HG03135 (cell line): Measurements from ENCODE around the gene DLGAP3.

Experiments
- ATAC-seq: cut with Tn5 transposase; IDR thresholded peaks from one replicate; pipeline ENCODE4 v1.9.1; 2021; ENCODE audit warnings: mild to moderate bottlenecking, moderate library complexity; ENCODE audit not compliant: unreplicated experiment

The DLGAP3 gene

DNA sequence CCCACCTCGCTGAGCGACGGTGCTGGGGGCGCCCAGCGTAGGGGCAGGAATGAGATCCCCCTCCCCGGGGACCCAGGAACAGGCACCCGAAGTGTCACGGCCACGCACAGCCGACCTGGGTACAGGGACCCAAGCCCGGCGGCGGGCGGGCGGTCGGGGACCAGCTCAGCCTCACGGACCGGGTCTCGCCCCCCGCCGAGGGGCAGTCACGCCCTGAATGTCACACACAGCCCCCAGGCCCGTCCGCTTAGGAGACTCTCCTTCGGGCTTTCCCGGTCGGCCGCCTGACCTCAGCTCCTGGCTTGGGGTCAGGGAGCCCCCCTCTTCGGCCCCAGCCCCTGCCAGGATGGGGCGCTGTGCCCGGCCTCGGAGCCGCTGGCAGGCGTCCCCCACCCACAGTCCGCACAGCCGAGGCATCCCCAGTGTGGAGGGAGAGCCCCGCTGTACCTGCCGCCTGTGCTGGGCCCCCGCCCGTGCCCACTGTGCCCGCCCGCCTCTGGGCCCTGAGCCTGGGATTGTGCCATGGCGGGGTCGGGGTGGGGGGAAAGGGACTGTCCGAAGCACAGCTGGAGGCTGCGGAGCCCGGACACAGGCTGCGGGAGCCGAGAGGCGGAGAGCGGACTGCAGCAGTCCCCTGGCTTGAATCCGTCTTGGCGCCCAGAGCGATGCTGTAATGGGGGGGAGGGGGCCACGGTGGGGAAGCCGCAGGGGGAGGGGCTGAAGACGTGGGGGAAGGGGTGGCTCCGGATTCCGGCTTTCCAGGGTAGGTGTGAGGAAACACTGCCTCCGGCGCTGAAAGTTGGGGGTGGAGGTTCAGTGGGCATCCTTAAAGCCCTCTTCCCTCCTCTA is 627 bp upstream of the DLGAP3 start:
- ATAC-seq = no peak

DNA sequence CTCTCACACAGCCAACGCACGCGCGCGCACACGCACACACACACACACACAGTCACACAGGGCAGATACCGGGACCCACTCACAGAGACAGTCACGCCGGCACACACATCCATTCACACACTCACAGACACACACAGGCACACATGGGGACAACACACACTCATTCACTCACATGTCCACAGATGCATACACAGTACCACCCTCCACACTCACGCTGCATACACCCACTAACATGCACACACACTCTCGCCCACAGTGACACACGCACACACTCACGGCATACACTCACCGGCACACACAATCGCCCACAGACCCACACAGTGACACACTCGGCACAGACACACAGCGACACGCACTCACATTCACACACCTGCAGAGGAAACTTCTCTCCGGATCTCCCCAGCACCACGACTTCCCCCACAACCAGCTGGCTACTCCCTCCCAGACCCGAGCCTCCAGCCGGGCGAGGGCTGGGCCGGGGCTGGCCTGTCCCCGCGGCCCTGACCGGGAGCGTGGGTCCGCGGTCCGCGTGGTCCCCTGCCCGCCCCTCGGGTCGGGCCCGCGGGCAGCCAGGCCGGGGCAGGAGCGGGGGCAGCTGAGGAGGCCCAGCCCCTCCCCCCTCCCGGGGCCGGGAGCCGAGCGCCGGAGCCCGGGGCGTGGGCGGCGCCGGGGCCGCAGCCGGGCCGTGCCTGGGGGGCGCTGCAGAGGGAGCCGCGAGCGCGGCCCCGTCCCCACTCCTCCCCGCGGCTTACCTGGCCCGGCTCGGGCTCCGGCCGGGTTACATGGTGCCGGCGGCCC is 552 bp downstream of the DLGAP3 start:
- ATAC-seq = no peak

GRCh38 chr1:34928066-34928696 is 1.3 kb downstream of the DLGAP3 start:
- ATAC-seq = no peak

GRCh38 chr1:34927316-34927715 is 2.1 kb downstream of the DLGAP3 start:
- no peak for ATAC-seq

DNA sequence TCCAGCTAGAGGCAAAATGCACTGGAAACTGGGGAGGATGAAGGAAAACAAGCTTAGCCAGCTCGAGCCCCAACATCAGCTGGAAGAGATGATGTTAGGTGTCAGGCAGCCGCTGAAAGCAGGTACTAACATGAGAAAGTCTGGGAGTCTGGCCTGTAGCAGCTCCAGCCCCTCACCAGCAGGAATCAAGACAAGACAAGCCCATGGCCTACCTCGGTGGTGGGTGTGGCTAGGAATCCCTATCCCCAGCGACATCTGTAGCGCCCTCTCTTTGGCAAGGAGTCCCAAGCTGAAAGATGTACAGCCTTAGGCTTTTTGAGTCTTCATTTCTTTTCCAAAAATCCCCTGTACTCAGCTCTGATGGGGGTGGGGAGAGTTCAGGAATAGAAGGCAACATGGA is 2.6 kb downstream of the DLGAP3 start:
- ATAC-seq = no peak

DNA sequence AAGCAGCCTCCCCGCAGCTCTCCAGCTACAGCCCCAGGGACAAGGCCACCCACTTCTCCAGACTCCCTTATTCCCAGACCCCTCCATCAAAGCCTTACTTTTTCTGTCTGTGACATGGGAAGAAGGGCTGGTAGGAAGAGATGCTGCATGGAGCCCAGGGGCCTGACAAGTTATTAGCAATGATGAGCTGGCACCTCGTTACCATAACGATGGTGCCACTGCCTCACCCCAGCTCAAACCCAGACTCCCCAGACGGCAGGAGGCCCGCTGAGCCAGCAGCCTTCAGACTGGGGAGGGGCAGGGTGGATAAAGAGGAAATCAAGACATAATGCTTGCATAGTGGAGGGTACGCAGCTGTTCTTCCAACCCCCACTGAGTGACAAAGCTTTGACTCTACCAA is 3.3 kb downstream of the DLGAP3 start:
- no peak for ATAC-seq

- no peak for ATAC-seq
Measured at GRCh38 chr1:34925730-34926129, 3.7 kb downstream of the DLGAP3 start.

DNA sequence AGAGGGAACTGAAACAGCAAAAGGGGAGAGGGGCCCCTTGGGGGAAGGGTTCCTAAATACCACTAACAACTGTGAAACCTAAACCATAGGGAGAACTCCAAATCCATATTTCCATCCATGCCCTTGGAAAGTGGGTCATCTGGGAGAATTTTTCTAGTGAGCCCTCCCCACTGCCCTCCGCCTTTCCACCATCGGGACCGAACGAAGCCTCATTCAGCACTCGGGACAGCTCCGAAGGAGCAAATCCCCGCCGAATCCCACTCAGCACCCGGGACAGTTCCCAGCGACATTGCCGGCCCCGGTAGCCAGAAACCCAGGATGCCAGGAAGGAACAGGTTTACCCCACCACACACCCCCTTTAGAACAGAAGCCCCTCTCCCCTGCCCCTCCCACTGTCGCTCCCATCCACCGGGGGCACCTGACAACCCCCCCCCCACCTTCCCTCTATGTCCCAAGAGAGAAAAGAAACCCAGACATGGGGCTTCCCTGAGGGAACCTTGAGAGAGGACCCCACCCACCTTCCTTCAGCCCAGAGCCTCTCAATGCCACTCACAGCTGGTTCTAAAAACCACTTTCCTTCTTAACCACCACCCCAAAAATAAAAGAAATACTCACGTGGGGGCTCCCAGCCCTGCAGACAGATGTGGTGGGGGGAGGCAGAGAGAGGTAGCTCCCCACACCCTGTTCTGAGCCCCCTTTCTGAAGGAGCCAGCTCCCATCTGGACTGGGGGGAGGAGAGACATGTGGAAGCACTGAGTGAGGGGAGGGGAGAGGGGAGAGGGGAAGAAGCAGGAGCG is 4.5 kb downstream of the DLGAP3 start:
- ATAC-seq = no peak

GRCh38 chr1:34923490-34923889 is 6.0 kb downstream of the DLGAP3 start:
- no peak for ATAC-seq

DNA sequence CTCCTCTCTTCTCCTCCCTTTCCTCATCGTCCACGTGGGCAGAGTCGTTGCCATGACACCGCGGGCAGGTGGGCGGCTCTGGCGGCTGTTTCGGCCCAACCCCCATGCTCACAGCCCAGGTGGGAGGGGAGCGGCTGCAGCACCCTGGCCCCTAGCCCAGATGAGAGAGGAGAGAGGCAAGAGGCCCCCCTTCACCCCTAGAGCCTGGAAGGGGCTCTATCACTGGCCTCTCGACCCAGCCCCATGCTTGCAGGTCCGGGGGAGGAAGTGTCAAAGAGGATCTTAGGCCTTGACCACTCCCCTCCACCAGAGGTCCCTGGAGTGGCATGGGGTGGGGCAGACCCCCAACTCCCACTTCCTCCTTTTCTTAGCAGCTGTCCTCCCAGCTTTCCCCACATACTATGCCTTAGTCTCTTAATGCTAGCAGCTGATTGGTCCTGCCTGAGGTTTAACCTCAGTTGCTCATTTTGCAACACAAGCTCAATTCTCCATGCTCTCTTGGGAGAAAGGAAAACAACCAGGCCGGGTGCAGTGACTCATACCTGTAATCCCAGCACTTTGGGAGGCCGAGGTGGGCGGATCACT is 10.4 kb downstream of the DLGAP3 start:
- ATAC-seq = no peak

DNA sequence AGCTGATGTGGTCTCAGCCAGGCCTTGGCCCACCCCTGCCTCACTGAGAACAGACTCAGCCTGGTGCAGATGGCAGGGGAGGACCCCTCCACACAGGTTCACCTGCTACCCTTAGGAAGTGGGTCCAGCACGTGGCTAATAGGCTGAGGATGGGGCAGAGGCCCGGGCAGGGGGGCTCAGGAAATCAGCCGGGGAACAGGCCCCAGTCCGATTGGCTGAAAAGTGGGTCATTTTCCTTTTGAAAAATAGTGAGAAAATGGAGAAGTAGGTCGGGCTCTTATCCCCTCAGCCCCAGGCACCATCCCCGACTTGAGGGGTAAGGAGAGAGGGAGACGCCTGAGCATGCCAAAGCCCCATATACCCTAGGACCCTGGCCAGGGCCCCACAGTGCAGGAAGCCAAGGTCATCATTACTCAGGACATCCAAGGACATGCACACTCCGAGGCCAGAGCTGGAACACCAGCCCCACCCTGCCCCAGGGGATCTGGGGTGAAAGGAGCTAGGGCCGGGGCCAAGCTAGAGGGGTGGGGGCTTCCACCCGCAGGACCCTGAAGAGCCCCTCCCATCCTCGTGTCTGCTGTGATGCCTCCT is 11.0 kb downstream of the DLGAP3 start:
- ATAC-seq = no peak

GRCh38 chr1:34917017-34917416 is 12.4 kb downstream of the DLGAP3 start:
- no peak for ATAC-seq

DNA sequence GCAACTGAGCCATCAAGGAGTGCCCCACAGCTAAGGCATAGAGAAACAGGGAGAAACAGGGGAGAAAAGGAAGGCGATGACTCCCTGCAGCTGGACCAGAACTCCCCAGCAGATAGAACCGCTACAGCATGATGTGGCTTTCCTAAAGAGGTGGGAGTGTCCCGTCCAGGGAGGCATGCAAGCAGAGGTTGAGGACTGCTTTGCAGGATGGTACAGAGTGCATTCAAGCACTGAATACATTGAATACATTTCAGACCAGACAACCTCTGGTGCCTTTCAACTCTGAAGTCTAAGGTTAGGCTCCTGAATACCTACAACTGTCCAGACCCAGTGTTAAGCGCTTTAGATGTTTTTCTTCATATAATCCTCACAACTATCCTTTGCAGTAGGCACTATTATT is 13.3 kb downstream of the DLGAP3 start:
- ATAC-seq = no peak

DNA sequence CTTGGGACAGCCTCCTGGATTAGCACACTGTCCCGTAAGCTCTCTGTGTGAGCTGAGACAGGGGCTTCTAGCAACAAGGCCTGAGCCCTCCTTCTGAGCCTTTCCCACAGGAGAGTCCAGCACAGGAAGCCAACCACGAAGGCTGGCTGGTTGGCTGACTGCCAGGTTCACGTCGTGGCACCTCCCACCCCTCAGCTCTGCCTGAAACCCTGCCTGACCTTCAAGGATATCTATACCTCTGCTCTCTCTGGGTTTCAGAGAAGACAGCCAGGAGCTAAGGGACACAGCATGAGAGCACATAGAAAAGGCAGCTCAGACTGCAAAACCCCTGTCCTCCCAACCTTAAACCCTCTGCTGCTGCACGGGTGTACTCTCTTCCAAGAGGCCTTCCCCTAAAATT is 13.9 kb downstream of the DLGAP3 start:
- no peak for ATAC-seq

- ATAC-seq = no peak
Measured at GRCh38 chr1:34914958-34915357, 14.5 kb downstream of the DLGAP3 start.

- ATAC-seq = no peak
Measured at GRCh38 chr1:34911465-34911864, 18.0 kb downstream of the DLGAP3 start.

DNA sequence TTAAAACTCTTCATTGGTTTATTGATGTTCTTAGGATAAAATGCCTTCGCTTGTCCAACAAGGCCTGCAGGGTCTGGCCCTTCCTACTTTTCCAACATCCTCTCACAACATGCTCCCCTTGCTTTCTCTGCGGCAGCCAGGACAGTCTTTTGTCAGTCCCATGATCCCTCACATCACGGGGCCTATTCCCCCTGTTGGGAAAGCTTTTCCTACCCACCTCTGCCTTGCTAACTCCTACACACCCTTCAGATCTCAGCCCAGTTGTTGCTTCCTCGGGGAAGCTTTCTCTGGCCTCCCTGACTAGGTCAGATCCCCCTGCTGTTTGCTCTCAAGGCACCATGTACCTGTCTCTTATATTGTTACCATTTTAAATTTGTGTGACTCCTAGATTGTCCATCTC is 19.0 kb downstream of the DLGAP3 start:
- ATAC-seq = no peak

DNA sequence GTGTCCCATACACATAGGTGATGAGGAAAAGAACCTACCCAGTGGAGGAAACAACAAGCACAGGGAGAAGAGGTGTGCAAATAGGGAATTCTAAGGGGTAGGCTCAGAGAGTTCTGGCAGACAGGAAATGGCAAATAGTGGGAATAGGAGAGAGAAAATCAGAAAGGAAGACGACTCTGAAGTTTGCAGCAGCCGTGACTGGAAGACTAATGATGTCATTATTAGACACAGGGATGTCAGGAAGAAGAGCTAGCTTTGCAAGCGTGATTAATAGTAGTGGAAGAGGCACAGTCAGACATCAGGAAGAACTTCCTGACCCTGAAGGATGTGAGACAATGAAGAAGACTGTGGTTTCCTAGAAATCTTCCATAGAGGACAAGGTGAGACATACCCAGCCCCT is 21.1 kb downstream of the DLGAP3 start:
- ATAC-seq = no peak

GRCh38 chr1:34907487-34908090 is 21.9 kb downstream of the DLGAP3 start:
- ATAC-seq = no peak

DNA sequence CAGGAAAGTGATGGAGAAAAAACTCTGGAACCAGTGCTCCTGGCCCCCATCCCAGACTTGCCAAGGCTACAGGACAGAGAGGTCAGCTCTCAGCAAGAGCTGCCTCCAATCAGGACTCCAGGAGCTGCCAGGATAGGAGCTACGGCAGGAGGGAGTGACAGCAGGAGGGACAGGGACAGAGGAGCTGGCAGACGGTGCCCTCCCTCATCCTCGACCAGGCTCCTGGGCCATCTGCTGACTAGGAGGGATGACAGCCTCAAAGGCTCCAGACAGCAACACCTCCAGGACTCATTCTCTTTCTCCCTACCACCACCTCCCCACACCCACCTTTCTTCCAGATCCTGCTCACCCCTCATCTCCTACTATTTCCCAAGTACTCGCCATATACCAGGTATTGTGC is 22.7 kb downstream of the DLGAP3 start:
- no peak for ATAC-seq
